ENCODE results near the gene WSB2.

The WSB2 gene

GRCh38 chr12:118034429-118035189 is 26.4 kb downstream of the WSB2 start:
- TF ChIP-seq, protein P1, sequence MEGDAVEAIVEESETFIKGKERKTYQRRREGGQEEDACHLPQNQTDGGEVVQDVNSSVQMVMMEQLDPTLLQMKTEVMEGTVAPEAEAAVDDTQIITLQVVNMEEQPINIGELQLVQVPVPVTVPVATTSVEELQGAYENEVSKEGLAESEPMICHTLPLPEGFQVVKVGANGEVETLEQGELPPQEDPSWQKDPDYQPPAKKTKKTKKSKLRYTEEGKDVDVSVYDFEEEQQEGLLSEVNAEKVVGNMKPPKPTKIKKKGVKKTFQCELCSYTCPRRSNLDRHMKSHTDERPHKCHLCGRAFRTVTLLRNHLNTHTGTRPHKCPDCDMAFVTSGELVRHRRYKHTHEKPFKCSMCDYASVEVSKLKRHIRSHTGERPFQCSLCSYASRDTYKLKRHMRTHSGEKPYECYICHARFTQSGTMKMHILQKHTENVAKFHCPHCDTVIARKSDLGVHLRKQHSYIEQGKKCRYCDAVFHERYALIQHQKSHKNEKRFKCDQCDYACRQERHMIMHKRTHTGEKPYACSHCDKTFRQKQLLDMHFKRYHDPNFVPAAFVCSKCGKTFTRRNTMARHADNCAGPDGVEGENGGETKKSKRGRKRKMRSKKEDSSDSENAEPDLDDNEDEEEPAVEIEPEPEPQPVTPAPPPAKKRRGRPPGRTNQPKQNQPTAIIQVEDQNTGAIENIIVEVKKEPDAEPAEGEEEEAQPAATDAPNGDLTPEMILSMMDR (IDR thresholded peaks at IDR 0.05; ENCODE audit: borderline replicate concordance, insufficient read depth, low read depth, low read length) = no peak
- H3K4me3 ChIP-seq (ENCODE audit: low read depth, low read length) = no peak overlapping the region

- TF ChIP-seq, protein P1 (IDR thresholded peaks at IDR 0.05; ENCODE audit: borderline replicate concordance, insufficient read depth, low read depth, low read length) = no peak
- H3K4me3 ChIP-seq (ENCODE audit: low read depth, low read length) = no peak overlapping the region
Observed at GRCh38 chr12:118033902-118034301, 27.1 kb downstream of the WSB2 start.

DNA sequence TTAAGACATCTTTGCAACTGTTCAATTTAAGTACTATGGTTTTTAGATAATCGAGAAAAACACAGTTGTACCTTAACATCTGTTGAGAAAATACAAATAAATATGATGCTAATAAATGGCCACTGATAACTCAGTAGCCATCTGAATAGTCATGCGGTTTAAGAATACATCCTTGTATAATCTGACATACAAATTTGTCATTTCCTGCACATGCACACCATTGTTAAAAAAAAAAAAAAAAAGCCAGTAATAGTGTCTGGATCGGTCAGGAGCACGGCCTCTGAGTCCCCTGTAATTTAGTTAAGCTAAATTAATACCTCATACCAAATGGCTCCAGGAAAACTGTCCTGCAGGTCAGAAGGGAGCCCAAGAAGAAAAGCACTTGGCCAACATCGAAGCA is 27.7 kb downstream of the WSB2 start:
- no peak overlapping the region for H3K4me3 ChIP-seq (ENCODE audit: low read depth, low read length)
- TF ChIP-seq, protein P1 (IDR thresholded peaks at IDR 0.05; ENCODE audit: borderline replicate concordance, insufficient read depth, low read depth, low read length) = no peak

GRCh38 chr12:118032188-118032587 is 28.8 kb downstream of the WSB2 start:
- H3K4me3 ChIP-seq (ENCODE audit: low read depth, low read length) = no peak overlapping the region
- TF ChIP-seq, protein P1 (IDR thresholded peaks at IDR 0.05; ENCODE audit: borderline replicate concordance, insufficient read depth, low read depth, low read length) = no peak

DNA sequence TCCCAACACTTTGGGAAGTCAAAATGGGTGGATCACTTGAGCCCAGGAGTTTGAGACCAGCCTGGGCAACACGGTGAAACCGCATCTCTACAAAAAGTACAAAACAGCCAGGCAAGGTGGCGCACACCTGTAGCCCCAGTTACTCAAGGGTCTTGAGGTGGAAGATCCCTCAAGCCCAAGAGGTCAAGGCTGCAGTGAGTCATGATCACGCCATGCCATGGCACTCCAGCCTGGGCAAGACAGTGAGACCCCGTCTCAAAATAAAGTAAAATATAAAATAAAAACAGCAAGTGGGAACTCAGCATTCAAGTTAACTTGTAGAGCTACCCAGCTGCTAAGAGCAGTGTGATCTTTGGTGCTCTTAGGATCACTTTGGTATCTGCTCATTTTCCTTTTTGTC is 31.8 kb downstream of the WSB2 start:
- TF ChIP-seq, protein P1 (IDR thresholded peaks at IDR 0.05; ENCODE audit: borderline replicate concordance, insufficient read depth, low read depth, low read length) = no peak
- no peak overlapping the region for H3K4me3 ChIP-seq (ENCODE audit: low read depth, low read length)

DNA sequence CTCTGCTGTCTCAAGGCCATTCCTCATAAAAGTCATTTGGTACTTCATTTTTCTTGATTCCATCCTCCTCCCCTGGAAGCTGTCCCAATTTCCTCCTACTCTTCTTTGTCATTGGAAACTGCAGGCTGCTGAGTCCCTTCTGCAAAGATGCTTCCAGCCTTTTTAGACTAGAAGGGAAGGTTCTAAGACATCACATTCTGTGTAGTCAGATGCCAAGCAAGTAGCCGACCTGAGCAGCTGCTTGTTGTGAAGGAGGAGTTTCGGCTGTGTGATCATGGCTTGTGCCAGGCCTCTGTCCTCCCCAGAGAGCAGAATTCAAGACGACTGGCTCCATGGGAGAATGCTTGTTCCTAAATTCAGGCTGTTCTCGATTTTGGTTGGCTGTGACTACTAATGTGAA is 35.8 kb downstream of the WSB2 start:
- TF ChIP-seq, protein P1 (IDR thresholded peaks at IDR 0.05; ENCODE audit: borderline replicate concordance, insufficient read depth, low read depth, low read length) = no peak
- no peak overlapping the region for H3K4me3 ChIP-seq (ENCODE audit: low read depth, low read length)

DNA sequence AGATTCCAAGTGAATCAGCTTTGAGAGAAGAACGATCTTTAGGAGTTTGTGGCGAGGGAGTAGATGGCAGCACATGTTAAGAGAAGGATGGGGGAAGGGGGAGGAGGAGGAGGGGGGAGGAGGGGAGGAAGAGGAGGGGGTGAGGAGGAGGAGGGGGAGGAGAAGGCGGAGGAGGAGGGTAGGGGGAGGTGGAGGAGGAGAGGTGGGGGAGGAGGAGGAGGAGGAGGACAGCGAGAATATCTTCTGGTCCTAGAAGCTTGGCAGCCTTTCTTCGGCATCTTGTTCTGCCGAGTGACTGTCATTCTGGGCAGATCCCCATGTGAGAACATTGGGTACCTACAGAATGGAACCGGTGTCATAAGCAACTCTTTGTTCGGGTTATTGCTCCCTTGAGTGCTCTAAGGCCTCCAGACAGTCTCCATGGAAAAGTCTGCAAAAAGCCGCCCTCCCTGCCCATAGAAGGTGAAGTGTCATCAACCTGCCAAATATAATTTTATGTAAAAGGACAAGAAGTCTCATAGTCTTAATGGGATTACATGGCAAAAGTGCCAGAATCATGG is 37.6 kb downstream of the WSB2 start:
- TF ChIP-seq, protein P1 (IDR thresholded peaks at IDR 0.05; ENCODE audit: borderline replicate concordance, insufficient read depth, low read depth, low read length) = no peak
- no peak overlapping the region for H3K4me3 ChIP-seq (ENCODE audit: low read depth, low read length)

Data from GM12875 (cell line).